ENCODE results near the gene RPL26.
A peak's percentile ranks its signal among the peaks of the same experiment; 100 is the strongest.

The RPL26 gene

DNA sequence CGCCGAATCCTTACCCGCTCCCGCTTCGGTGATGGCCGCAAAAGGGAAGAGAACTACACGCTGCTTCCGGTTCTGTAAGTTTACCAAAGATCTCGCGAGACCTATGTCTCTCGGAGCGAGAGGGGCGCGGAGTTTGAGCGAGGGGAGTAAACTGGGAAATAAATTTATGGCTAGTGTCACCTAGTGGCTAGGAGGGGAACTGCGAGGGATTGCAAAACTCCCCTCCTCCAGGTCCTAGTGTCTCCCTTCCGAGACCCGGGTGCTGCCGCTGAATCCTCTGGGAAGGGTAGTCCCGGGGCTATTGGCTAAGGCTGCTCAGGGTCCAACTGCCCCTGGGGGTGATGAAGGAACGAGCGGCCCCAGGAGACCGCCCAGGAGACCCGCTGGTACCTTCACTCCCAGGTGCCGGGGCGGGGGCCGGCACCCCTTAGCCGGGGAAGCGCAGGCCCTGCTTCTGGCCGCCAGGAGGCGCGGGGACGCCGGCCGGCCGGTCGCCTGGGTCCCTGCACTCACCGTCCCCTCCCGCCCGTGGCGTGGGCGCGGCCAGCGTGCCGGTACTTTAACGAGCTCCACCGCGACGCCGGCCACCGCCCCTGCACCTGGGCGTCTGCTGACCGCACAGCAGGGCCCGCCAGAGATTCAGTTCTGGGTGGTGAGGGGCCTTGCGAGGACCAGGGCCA lies at the start of gene RPL26:
Gene RPL26 (minus strand): TSS at position 51 of the 680 bp plus-strand sequence. CDS start 883 bp downstream, outside the sequence.
- peak; percentile 86 to 89 for DNase-seq (ENCODE audit: low read depth in 2 of 2)

DNA sequence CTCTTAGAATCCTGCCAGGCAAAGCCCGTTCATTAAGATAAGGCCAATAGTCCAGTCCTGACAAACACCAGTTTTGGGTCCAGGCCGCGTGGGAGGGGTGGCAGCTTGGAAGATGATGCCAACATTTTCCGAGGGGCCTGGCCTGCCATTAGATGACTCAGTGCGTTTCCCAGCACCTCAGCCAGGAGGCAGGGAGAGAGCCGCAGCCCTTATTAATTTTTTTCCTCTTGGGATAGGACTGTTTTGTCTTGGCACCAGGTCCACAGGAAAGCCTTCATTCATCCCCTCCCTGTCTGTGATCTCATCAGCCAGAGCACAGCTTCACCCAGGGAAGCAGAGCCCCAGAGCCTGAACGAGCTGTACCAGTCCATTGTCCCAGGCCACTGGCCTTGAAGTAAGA lies 48.0 kb upstream of the RPL26 start:
- DNase-seq (ENCODE audit: low read depth in 2 of 2): no peak

DNA sequence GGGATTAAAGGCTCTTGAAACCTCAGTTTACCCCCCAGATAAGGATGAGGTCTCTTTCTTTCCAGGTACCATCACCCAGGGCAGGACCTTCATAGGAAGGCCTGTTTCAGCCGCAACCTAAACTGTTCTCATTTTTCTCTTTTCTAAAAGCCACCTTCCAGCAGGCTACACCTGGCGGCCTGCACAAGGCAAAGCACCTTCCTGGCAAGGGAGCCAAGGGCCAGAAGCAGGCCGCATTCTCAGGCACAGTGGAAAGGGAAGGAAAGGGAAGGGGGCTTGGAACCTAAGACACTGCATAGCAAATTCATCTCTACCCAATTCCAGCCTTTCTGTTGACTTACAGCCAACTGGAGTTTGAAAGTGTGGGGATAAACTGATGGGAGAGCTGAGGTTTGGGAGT lies 43.8 kb upstream of the RPL26 start:
- no peak for DNase-seq (ENCODE audit: low read depth in 2 of 2)

DNA sequence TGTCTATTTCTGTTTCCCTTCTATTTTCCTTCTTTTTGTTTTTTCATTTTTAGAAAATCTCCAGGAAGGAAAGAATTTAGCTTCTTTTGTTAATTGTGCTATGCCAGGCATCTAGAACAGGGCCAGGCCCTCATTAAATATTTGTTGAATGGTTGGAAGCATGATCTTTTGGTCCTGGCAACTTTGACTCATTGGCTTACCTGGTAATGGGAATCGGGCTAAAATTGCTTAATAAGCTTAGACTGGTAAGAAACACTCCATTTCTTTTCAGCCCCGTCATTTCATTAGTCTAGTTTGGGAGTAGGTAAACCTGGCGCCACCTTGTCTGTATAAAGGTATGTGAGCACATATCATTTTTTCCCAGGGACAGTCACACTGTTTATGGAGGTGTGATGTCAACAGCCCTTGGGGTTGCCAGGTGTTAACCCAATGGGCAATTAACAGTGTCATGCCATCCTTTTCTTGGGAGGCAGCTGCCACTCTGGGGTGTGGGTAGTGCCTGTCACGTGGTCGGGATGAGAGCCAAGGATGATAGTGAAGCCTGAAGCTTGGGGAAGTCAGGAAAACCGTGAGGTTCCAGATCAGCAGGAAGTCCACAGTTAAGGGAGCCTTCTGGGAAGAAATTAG lies 43.2 kb upstream of the RPL26 start:
- no peak for DNase-seq (ENCODE audit: low read depth in 2 of 2)

DNA sequence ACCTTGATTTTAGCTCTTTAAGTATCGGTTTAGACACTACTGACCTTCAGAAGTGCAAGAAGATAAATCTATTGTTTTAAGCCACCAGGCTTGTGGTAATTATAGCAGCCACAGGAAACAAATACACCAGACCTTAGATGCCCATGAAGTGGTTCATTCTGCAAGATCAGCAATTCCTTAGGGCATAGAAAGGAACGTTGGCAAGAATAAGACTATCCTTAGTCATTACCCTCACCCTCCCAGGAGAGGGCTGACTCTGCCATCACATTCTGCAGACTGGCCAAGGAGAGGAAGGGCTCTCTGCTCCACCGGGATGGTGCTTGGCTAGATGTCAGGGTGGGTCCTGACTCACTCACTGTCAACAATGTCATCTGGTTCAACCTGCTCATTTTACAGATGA lies 38.6 kb upstream of the RPL26 start:
- no peak for DNase-seq (ENCODE audit: low read depth in 2 of 2)

DNA sequence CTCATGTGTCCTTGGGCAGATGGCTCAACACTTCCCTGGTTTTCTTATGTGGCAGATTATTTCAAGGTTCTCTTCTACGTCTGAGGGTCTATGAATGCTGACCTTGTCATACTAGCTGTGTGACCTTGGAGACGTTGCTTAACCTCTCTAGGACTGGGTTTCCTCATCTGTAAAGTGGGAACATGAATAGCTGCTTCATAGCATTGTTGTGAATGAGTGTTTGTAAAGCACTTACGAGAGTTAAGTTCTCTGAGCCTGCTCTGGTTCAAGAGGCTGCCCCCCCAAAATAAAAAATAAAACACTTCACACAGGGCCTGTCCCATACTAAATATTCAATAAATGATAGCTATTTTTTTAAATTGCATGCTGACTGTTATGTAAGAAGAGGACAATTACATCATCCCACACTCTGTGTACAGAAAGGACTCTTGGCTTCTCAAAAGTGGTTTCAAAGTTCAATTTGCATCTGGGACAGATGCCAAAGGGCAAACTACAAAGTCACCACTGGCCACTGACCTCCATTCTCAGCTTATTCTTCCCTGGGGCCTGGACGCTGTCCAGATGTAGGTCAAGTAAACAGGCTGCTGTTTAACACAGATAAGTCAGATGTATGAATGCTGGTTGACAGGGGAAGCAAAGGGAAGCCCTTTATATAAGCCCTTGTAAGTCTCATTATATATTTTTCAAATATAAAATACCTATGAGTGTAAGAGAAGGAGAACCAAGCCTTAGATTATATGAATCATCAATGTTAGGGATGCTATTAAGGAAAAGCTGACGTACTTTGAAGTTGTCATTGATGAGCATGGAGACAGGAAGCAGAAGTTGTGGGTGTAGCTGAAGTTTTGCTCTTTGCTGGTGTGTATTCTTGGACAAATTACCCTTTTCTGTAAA lies 37.3 kb upstream of the RPL26 start:
- DNase-seq (ENCODE audit: low read depth in 2 of 2): no peak

DNA sequence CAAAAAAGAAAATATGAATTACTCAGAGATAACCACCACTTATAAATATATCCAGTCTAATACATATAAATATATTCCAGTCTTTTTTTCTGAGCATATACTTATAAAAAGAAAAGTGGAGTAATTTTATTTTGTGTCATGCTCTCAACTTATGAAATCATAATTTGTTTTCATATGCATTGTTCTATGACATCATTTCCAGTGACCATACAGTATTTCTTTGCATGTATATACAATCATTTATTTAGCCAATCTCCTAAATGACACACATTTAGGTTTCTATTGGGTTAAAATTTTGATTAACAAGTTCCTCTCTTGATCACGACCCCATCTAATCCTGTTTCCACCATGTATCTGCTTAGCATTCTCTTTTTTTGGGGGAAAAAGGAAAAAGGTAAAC lies 36.3 kb upstream of the RPL26 start:
- no peak for DNase-seq (ENCODE audit: low read depth in 2 of 2)

DNA sequence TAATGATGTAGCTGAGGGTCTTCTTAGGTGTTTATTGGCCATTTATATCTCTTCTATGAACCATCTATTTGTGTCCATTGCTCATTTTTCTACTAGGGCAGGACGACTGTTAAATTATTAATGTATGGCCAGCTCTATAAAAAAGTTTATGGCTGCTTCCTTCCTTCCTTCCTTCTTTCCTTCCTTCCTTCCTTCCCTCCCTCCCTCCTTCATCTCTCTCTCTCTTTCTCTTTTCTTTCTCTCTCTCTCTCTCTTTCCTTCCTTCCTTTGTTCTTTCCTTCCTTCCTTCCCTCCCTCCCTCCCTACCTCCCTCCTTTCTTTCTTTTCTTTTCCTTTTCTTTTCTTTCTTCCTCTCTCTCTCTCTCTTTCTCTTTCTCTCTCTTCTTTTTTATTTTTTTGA lies 35.5 kb upstream of the RPL26 start:
- no peak for DNase-seq (ENCODE audit: low read depth in 2 of 2)

DNA sequence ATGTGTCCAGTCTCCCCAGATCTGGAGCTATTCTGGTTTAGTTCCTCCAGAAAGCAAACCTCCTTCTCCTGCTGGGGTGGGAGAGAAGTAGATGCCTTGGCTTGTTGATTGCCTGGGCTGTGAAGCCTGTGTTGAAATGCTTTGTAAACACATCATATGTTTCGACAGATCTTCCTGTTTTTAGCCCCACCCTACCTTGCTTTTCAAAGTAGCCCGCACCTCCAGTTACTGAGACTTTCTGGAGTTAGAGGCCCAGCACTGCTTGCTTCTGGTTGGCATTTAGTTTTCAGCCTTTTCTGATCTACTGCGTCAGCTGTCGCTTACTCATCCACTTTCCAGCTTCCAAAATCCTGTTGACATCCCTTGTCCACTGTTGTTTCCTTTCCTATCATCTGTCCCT lies 34.8 kb upstream of the RPL26 start:
- DNase-seq (ENCODE audit: low read depth in 2 of 2): no peak

DNA sequence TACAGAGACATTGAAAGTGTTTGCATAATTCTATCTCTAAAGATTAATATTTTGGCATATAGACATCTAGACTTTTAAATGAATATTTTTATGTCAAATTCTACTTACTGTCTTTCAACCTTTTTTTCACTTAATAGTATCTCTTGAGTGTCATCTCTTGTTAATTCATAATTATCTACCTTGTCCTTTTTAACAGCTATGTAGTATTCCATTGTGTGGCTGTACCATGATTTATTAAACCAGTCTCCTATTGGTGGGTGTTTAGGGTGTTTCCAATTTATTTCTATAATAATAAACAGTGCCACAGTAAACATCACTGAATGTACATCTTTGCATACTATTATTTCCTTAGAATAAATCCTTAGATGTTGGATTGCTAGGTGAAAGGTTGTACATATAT lies 30.9 kb upstream of the RPL26 start:
- DNase-seq (ENCODE audit: low read depth in 2 of 2): no peak

DNA sequence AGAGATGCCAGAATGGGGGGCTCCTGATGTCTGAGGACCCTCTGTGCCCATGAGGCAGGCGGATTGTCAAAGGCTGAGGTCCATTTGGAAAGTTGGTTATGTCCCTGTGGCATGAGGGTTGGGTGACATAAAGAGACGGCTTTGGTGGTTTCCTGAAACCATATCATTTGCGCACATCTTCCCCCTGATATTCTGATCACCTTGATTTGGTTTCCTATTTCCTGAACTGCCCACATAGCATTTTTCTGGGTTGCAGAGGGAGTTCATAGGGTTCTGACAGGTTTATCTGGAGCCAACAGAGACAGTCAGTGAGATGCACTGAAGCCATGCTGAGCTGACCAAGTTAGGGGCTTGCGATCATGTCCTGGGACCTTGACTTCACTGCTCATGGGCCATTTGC lies 30.3 kb upstream of the RPL26 start:
- no peak for DNase-seq (ENCODE audit: low read depth in 2 of 2)

DNA sequence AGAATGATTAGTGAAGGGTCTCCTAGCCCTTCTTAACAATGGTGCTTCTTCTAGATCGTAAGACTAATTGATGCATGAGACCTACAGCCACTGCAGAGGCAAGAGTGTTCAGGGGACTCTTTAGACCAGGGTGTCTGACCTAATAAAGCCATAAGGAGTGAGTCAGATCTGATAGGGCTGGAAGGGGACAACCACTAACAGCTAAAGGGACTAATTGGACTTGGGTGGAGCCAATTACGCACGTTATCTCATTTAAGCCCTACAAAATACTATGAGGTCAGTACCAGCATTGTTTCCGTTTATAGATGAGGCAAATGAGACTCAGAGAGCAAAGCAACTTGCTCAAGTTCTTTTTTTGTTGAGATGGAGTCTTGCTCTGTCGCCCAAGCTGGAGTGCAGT lies 29.1 kb upstream of the RPL26 start:
- DNase-seq (ENCODE audit: low read depth in 2 of 2): no peak

DNA sequence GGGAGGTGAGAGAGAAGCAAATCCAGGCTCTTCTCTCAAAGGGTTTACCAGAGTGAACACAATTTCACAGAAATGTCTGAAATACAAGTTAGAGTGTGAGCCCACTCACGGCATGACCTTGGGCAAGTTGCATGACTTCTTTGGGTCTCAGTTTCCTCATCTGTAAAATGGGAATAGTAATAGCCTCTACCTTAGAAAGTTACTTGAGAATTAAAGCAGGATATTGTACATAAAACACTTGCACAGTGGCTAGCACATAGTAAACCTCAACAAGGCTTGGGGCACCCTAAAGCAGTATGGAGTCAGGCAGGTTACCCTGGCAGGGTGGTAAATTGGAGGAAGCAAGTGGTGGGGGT lies 27.9 kb upstream of the RPL26 start:
- DNase-seq (ENCODE audit: low read depth in 2 of 2): no peak

DNA sequence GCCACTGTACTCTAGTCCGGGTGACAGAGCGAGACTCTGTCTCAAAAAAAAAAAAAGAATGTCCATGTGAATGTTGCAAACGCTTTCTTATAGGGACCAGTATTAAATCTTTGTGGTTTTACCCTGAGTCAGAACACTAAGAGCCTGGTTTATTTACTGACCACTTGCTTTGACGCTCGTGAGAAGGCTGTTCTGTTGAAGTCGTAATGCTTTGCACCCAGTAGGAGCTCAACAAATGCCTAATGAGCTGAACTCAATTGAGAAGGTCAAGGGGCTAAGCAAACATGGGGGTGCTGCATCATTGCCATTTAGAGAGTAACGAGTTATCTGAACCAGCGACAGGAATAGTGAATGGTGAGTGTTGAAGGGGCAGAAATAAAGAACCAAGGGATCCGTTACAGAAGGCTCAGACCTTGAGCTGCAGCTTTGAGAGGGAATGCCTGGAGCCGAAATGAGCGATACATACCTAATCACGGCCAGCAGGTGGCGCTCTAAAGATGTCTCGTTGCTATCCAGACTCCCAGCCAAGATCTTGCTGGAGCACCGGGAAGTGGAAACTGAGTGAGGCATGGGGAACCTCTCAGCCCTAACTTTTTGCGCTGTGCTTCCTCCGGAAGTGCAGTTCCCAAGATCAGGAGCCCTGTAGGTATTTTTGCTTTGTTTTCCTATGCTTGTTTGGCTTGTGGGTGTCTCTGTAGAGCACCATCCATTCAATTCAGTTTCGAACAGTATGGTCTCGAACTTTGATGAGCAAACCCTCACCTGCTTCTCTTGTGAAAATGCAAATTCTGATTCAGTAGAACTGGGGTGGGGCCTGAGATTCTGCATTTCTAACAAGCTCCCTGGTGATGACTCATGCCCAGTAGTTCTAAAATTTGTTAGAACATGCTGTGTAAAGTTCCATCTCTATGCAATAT lies 27.2 kb upstream of the RPL26 start:
- peak; percentile 54 to 83 for DNase-seq (ENCODE audit: low read depth in 2 of 2)

DNA sequence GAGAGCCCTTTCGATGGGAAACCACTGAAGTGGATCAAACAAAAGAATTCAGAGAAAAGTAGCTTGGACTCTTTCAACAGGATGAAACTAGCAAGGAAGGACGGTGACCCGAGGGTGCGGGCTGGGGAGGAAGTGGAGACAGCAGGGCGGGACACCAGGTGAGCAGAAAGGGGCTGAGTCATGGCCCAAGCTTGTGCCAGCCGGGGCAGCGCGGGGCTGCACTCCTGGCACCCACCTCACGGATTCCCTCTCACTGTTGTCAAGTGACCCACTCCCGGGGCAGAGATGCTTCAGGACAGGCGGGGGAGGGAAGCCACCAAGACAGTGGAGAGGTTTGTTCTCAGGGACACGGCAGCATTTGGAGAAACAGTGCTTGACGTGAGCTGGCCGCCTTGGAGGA lies 25.4 kb upstream of the RPL26 start:
- no peak for DNase-seq (ENCODE audit: low read depth in 2 of 2)

DNA sequence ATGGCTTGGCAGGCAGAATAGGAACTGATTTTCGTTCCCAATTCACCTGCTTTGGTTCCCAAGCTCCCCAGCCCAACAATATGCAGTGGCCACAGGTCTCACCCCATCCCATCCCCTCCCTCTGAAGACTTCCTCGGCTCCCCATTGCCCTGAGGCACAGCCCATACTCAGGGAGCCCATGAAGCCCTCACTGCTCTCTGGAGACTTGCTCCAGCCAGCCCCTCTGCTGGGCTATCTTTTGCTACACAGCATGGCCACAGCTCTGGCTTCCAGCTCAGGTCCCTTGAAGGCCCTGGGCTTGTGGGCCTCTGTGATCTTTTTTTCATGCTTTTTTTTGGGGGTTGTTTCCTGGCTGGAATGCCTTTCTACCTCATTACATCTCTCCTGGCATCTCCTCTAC lies 23.2 kb upstream of the RPL26 start:
- no peak for DNase-seq (ENCODE audit: low read depth in 2 of 2)

DNA sequence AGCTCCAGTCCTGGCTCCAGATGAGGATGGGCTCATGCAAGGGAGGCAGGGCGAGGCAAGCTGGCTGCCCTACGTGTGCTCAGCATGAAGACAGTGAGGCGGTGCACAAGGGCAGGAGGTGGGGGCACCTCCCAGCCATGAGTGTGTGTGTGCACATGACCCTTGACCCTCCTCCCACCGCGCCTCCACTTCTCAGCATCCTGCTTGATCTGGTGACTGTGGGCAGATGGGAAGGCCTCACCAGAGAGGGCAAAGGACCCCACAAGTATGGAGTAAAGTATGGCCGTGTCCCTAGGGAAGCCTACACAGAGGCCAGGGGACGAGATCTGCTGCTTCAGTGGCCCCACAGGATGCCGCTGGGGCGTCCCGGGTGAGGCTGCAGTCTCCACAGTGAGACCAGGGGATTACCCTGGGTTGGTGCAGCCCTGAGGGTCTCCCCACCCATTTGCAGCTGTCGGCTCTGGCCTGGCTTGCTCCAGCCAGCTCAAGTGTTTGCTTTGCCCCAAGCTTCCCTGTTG lies 22.6 kb upstream of the RPL26 start:
- no peak for DNase-seq (ENCODE audit: low read depth in 2 of 2)

DNA sequence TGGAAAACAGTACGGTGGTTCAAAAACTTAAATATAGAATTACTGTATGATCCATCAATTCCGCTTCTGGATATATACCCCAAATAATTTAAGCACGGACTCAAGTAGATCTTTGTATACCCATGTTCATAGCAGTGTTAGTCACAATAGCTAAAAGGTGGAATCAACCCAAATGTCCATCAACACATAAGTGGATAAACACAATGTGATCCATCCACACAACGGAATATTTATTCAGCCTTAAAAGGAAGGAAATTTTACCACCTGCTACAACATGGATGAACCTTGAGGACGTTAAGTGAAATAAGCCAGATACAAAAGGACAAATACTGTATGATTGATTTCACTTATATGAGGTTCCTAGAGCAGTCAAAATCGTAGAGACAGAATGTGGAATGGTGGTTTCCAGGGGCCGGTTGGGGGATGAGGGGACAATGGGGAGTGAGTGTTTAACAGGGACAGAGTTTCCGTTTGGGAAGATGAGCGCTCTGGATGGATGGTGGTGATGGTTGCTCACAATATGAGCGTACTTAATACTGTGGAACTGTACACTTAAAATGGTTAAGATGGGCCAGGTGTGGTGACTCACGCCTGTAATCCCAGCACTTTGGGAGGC lies 20.0 kb upstream of the RPL26 start:
- DNase-seq (ENCODE audit: low read depth in 2 of 2): no peak

DNA sequence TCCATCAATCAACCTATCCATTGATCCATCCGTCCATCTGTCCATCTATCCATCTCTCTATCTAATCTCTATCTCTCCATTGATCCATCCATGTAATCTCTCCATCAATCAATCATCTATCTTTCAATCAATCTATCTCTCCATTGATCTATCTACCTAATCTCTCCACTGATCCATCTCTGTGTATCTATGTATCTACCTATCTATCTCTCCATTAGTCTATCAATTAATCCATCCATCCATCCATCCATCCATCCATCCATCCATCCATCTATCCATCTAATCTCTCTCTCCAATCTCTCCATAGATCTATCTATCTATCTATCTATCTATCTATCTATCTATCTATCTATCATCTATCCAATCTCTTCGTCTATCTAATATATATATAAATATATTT lies 18.1 kb upstream of the RPL26 start:
- no peak for DNase-seq (ENCODE audit: low read depth in 2 of 2)

DNA sequence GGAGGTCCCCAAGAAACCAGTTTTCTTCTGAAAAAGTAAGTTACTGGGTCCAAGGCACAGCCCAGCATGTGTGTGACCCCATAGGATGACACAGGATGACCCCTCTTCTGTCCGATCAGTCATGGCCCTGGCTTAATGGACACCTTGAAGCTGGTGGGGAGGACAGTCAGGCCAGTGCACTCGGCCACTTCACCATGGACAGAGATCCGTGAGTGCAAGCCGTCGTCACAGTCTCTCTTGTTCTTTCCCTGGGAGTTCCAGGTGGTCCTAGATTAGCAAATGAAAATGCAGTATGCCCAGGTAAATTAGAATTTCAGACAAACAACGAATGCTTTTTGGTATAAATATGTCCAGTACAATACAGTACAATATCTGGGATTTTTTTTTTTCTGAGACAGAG lies 16.0 kb upstream of the RPL26 start:
- DNase-seq (ENCODE audit: low read depth in 2 of 2): no peak

DNA sequence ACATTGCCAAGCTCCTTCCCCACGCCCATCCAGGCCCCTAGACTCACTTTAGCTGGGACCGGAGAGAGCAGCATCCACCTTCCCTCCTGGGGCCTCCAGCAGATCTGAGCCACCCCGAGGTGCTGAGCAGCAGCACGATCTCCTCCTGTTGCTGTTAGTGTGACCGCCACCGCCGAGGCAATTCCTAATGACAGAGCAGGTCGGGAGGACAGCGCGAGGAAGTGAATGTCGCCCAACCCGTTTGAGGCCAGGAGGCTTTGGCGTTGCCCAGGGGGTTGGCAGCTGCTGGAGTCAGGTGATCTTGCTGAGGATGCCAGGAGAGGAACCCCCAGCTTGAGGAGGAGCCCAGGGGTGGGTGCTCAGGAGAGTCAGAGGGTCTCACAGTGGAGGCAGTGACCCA lies 14.6 kb upstream of the RPL26 start, which contains the start of gene RNF222:
Gene RNF222 (minus strand): TSS at position 192 of the 400 bp plus-strand sequence. CDS start 4,366 bp downstream, outside the sequence.
- DNase-seq (ENCODE audit: low read depth in 2 of 2): no peak
